ENCODE measurements around the gene ITPRID1. TPM values are rescaled to one million over a fixed set of nuclear protein-coding genes. Genes with fewer than 3 reads are reported as not detected.
A peak's percentile ranks its signal among the peaks of the same experiment; 100 is the strongest.

ITPRID1 gene
- total and polyA plus RNA-seq, 4 experiments from 2014 or later: not detected

DNA sequence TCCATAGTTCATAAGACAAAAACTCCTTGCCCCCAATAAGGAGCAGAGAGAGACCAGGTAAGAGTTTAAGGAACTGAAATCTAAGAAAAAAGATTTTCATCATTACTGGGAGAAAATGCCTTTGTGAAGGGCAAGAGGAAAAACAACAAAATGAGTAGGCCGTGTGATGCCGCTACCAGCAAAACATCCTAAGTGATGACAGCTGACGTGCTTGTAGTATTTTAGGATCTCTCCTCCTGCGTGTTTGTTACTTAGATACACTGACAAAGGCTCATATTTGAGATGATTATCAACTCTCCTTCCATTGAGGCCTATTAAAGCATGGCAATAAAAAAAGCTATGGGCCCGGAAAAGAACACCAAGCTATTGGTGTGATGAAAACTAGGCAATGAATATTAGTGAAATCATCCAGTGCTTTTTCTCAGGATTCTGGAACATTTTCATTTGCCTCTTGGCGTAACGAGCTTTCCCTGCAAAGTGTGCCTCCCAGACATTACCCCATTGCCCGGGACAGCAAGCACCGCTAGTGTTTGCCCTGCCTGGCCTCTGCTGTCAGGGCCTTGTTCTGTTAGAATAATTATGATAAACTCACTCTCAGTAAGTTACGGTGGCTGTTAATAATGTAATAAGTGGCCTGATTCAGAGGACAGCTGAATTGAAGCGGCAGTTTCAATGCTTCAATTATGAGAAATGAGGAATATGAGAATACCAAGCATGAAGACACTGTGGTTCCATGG, 36.8 kb upstream of the ITPRID1 start:
- Mint-ChIP-seq H3K27ac (no peak overlapping the region), H3K36me3 (no peaks in the 10 kb centered on the region), H3K4me3 (no peak overlapping the region), H3K4me1 (no peaks in the 10 kb centered on the region), H3K9me3 (peaks cover 0 to 6% (median 1%) of the 10 kb centered on the region in 8 donors), H3K27me3 (no peaks in the 10 kb centered on the region)
- intact Hi-C loops (cut with micrococcal nuclease): no loop called here
- H3K27ac ChIP-seq (ENCODE audit: low read depth, low read length): no peak overlapping the region
- CTCF ChIA-PET (ENCODE audit: partially characterized antibody): no interaction called here
- no peaks in the 10 kb centered on the region for H3K4me1 ChIP-seq (ENCODE audit: insufficient read depth, low read length)
- H3K36me3 ChIP-seq (ENCODE audit: insufficient read depth, low read length): no peaks in the 10 kb centered on the region
- POLR2A ChIA-PET (ENCODE audit: partially characterized antibody): no interaction called here
- no peak overlapping the region for H3K4me3 ChIP-seq (ENCODE audit: low read length in 2 of 2)
- no peaks in the 10 kb centered on the region for H3K9me3 ChIP-seq (ENCODE audit: control insufficient read depth in 1 of 2, low read length in 2 of 2)
- no peaks in the 10 kb centered on the region for H3K27me3 ChIP-seq (ENCODE audit: insufficient read depth, low read length)
- no peak for DNase-seq

DNA sequence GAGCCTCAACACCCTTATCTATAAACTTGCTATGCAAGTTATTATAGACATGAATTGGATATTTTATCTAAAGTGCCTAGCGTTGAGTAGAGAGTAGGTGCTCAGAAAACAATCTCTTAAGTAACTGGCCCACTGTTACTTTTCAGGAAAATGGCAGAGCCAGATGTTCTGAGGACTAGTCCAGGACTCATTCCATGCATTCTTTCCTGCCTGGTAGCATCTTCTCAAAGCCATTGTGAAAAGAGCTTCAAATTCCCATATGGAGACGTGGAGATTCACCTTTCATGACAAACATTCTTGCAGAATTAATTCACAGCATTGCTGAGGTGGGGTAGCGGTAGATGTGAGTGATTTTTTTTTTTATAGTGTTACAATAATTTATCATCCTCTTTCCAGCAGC, 35.9 kb upstream of the ITPRID1 start:
- Histone ChIP-seq H3K4me1 (ENCODE audit: insufficient read depth, low read length) (no peaks in the 10 kb centered on the region), H3K27me3 (ENCODE audit: insufficient read depth, low read length) (no peaks in the 10 kb centered on the region), H3K4me3 (ENCODE audit: low read length in 2 of 2) (no peak overlapping the region), H3K36me3 (ENCODE audit: insufficient read depth, low read length) (no peaks in the 10 kb centered on the region), H3K9me3 (ENCODE audit: control insufficient read depth in 1 of 2, low read length in 2 of 2) (no peaks in the 10 kb centered on the region), H3K27ac (ENCODE audit: low read depth, low read length) (no peak overlapping the region)
- H3K4me1 Mint-ChIP-seq: no peaks in the 10 kb centered on the region
- H3K4me3 Mint-ChIP-seq: no peak overlapping the region
- ChIA-PET CTCF (ENCODE audit: partially characterized antibody) (no interaction called here), POLR2A (ENCODE audit: partially characterized antibody) (no interaction called here)
- intact Hi-C loops (cut with micrococcal nuclease): no loop called here
- H3K36me3 Mint-ChIP-seq: no peaks in the 10 kb centered on the region
- DNase-seq: no peak
- no peak overlapping the region for H3K27ac Mint-ChIP-seq
- no peaks in the 10 kb centered on the region for H3K27me3 Mint-ChIP-seq
- H3K9me3 Mint-ChIP-seq: peaks cover 0 to 7% (median 3%) of the 10 kb centered on the region in 8 donors

DNA sequence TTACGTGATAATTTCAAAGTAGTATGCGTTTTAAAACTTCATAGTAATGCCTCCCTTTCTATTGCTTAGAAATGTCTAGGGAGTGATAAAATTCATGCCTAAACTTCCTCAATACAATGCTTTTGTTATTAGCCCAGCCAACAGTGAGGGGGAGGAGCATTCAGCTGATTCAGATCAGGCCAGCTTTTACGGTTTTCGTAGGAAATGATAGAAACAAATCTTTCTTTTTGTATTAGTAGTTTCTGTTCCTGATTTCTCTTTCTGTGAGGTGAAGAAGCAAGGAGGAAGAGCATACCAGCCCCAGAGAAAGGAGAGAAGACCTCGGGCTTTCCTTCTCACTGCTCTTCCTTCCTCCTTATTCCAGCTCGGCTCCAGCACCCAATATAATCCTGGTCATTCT, 35.2 kb upstream of the ITPRID1 start:
- Mint-ChIP-seq H3K36me3 (no peaks in the 10 kb centered on the region), H3K27ac (peak overlapping the region in 1 of 7 donors; percentile 17), H3K4me3 (no peak overlapping the region), H3K9me3 (peaks cover 0 to 7% (median 3%) of the 10 kb centered on the region in 8 donors), H3K4me1 (no peaks in the 10 kb centered on the region), H3K27me3 (no peaks in the 10 kb centered on the region)
- no peak for DNase-seq
- Histone ChIP-seq H3K36me3 (ENCODE audit: insufficient read depth, low read length) (no peaks in the 10 kb centered on the region), H3K4me1 (ENCODE audit: insufficient read depth, low read length) (no peaks in the 10 kb centered on the region), H3K9me3 (ENCODE audit: control insufficient read depth in 1 of 2, low read length in 2 of 2) (no peaks in the 10 kb centered on the region), H3K27ac (ENCODE audit: low read depth, low read length) (no peak overlapping the region), H3K4me3 (ENCODE audit: low read length in 2 of 2) (no peak overlapping the region), H3K27me3 (ENCODE audit: insufficient read depth, low read length) (no peaks in the 10 kb centered on the region)
- ChIA-PET CTCF (ENCODE audit: partially characterized antibody) (no interaction called here), POLR2A (ENCODE audit: partially characterized antibody) (no interaction called here)
- intact Hi-C loops (cut with micrococcal nuclease): no loop called here

DNA sequence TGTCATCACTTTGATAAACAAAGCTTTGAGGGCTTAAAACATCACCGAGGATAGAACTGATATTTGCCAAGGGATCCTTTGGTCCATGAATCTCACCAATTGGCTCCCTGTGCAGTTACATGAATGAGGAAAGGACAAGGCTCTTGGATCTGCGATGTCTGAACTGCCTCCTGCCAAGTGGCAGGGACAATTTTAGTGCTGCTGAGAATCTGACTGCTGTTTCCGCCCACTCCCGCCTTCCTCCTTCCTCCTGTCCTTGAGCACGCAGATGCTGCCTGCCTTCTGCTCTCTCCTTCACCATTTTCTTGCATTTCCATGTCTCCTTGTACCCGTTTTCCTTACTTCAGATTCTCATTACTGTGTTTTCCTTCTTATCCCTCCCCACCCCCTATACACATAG, 26.8 kb upstream of the ITPRID1 start:
- H3K27ac ChIP-seq (ENCODE audit: low read depth, low read length): no peak overlapping the region
- H3K27me3 ChIP-seq (ENCODE audit: insufficient read depth, low read length): no peaks in the 10 kb centered on the region
- DNase-seq: no peak
- H3K9me3 ChIP-seq (ENCODE audit: control insufficient read depth in 1 of 2, low read length in 2 of 2): no peaks in the 10 kb centered on the region
- Mint-ChIP-seq H3K27ac (no peak overlapping the region), H3K36me3 (no peaks in the 10 kb centered on the region), H3K4me1 (no peaks in the 10 kb centered on the region), H3K4me3 (no peak overlapping the region), H3K9me3 (peaks cover 0 to 6% (median 2%) of the 10 kb centered on the region in 8 donors), H3K27me3 (no peaks in the 10 kb centered on the region)
- ChIA-PET CTCF (ENCODE audit: partially characterized antibody) (no interaction called here), POLR2A (ENCODE audit: partially characterized antibody) (no interaction called here)
- no peak overlapping the region for H3K4me3 ChIP-seq (ENCODE audit: low read length in 2 of 2)
- no peaks in the 10 kb centered on the region for H3K4me1 ChIP-seq (ENCODE audit: insufficient read depth, low read length)
- intact Hi-C loops (cut with micrococcal nuclease): no loop called here
- H3K36me3 ChIP-seq (ENCODE audit: insufficient read depth, low read length): no peaks in the 10 kb centered on the region

DNA sequence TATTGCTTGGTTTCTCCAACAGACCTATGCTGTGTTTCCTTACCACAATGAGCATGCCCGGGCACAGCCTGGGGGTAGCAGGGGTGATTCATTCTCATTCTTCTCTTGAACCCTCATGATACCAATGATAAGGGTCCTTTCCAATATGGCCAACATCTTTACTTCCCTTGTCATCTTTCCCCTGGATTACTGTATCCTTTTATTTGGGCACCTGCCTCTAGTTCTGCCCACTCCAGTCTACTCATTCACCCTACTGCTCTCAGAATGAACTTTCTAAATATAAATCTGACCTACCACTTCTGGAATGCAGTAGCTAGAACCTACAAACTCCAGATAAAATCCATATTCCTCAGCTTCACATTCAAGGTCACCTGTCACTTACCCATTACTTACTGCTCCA, 26.4 kb upstream of the ITPRID1 start:
- no peak for DNase-seq
- ChIA-PET POLR2A (ENCODE audit: partially characterized antibody) (no interaction called here), CTCF (ENCODE audit: partially characterized antibody) (interaction anchor here (0.7 kb wide), 1 partner anchor 1924 kb away, joined by 3 read pairs; no protein-coding TSS in a partner anchor)
- Mint-ChIP-seq H3K4me1 (no peaks in the 10 kb centered on the region), H3K27ac (no peak overlapping the region), H3K4me3 (no peak overlapping the region), H3K36me3 (no peaks in the 10 kb centered on the region), H3K9me3 (peaks cover 0 to 5% (median 2%) of the 10 kb centered on the region in 8 donors), H3K27me3 (no peaks in the 10 kb centered on the region)
- Histone ChIP-seq H3K36me3 (ENCODE audit: insufficient read depth, low read length) (no peaks in the 10 kb centered on the region), H3K9me3 (ENCODE audit: control insufficient read depth in 1 of 2, low read length in 2 of 2) (no peaks in the 10 kb centered on the region), H3K4me3 (ENCODE audit: low read length in 2 of 2) (no peak overlapping the region), H3K27me3 (ENCODE audit: insufficient read depth, low read length) (no peaks in the 10 kb centered on the region), H3K27ac (ENCODE audit: low read depth, low read length) (no peak overlapping the region), H3K4me1 (ENCODE audit: insufficient read depth, low read length) (no peaks in the 10 kb centered on the region)
- intact Hi-C loops (cut with micrococcal nuclease): no loop called here

DNA sequence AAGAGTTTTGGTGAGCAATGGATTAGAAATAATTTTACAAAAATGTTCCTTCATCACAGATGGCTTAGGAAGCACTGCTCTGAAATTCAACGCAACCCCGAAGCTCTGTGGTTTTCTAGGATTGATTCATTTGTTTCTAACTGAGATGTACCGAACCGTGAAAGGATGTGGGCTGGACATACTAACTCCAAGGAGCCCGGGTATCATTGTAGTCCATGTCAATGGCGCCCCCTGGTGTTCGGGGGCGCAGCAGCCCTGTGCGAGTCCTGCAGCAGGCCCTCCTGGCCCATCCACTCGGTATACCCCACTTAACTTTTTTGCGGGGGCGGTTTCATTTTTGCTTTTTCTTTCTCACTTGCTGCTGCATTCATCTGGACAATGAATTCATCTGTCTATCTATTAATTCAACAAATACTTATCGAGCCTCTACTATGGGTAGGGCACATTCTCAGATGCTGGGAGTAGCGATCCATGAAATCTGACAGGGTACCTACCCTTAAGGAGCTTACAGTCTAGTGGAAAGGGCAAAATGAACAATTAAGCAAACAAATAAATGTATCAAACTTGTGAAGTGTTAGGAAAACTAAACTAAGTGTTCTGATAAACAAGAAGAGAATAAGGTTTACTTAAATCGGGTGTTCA, 25.2 kb upstream of the ITPRID1 start:
- no peaks in the 10 kb centered on the region for H3K27me3 ChIP-seq (ENCODE audit: insufficient read depth, low read length)
- no peaks in the 10 kb centered on the region for H3K36me3 Mint-ChIP-seq
- no peaks in the 10 kb centered on the region for H3K4me1 ChIP-seq (ENCODE audit: insufficient read depth, low read length)
- no peaks in the 10 kb centered on the region for H3K9me3 ChIP-seq (ENCODE audit: control insufficient read depth in 1 of 2, low read length in 2 of 2)
- H3K27ac ChIP-seq (ENCODE audit: low read depth, low read length): no peak overlapping the region
- no peaks in the 10 kb centered on the region for H3K36me3 ChIP-seq (ENCODE audit: insufficient read depth, low read length)
- no peak overlapping the region for H3K4me3 Mint-ChIP-seq
- peaks cover 0 to 7% (median 2%) of the 10 kb centered on the region in 8 donors for H3K9me3 Mint-ChIP-seq
- no peak for DNase-seq
- ChIA-PET CTCF (ENCODE audit: partially characterized antibody) (no interaction called here), POLR2A (ENCODE audit: partially characterized antibody) (no interaction called here)
- H3K4me1 Mint-ChIP-seq: no peaks in the 10 kb centered on the region
- no peak overlapping the region for H3K4me3 ChIP-seq (ENCODE audit: low read length in 2 of 2)
- intact Hi-C loops (cut with micrococcal nuclease): no loop called here
- H3K27me3 Mint-ChIP-seq: no peaks in the 10 kb centered on the region
- no peak overlapping the region for H3K27ac Mint-ChIP-seq

DNA sequence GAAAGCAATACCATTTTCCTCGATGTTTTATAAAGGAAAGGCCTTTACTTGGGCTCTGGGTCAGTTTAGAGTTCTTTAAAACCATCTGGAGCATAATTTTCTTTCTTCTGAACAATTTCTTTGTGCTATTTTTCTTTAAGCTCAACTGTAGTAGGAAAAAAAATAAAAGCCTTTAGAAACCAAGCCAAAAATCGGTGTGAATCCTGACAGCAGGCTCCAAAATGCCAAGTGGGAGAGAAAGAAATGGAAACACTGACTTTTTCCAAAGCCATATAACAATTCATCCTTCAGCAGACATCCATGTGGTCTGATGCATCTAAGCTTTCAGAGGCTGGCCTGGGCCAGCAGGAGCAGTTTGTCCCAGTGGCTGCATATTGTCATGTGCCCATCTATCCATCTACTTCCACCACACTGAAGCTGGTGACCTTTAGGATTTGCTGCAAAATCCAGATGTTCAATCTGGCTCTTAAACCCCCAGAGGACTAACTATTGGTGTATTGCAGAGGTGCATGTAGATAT, 23.0 kb upstream of the ITPRID1 start:
- H3K4me1 Mint-ChIP-seq: no peaks in the 10 kb centered on the region
- no peaks in the 10 kb centered on the region for H3K4me1 ChIP-seq (ENCODE audit: insufficient read depth, low read length)
- H3K27ac Mint-ChIP-seq: no peak overlapping the region
- no peaks in the 10 kb centered on the region for H3K9me3 ChIP-seq (ENCODE audit: control insufficient read depth in 1 of 2, low read length in 2 of 2)
- no peaks in the 10 kb centered on the region for H3K36me3 ChIP-seq (ENCODE audit: insufficient read depth, low read length)
- ChIA-PET CTCF (ENCODE audit: partially characterized antibody) (no interaction called here), POLR2A (ENCODE audit: partially characterized antibody) (no interaction called here)
- H3K9me3 Mint-ChIP-seq: peaks cover 0 to 9% (median 4%) of the 10 kb centered on the region in 8 donors
- no peaks in the 10 kb centered on the region for H3K27me3 ChIP-seq (ENCODE audit: insufficient read depth, low read length)
- H3K4me3 ChIP-seq (ENCODE audit: low read length in 2 of 2): no peak overlapping the region
- H3K27me3 Mint-ChIP-seq: no peaks in the 10 kb centered on the region
- no peak for DNase-seq
- intact Hi-C loops (cut with micrococcal nuclease): no loop called here
- H3K27ac ChIP-seq (ENCODE audit: low read depth, low read length): no peak overlapping the region
- H3K36me3 Mint-ChIP-seq: no peaks in the 10 kb centered on the region
- no peak overlapping the region for H3K4me3 Mint-ChIP-seq
